ENCODE results near the gene NTNG2. TPM values are rescaled to one million over a fixed set of nuclear protein-coding genes. Genes with fewer than 3 reads are reported as not detected.

NTNG2 gene
- total and polyA plus RNA-seq, 2 donors (not counting 1 experiment from before 2014, with no cell fraction given), result 1.3 to 2.1 TPM

DNA sequence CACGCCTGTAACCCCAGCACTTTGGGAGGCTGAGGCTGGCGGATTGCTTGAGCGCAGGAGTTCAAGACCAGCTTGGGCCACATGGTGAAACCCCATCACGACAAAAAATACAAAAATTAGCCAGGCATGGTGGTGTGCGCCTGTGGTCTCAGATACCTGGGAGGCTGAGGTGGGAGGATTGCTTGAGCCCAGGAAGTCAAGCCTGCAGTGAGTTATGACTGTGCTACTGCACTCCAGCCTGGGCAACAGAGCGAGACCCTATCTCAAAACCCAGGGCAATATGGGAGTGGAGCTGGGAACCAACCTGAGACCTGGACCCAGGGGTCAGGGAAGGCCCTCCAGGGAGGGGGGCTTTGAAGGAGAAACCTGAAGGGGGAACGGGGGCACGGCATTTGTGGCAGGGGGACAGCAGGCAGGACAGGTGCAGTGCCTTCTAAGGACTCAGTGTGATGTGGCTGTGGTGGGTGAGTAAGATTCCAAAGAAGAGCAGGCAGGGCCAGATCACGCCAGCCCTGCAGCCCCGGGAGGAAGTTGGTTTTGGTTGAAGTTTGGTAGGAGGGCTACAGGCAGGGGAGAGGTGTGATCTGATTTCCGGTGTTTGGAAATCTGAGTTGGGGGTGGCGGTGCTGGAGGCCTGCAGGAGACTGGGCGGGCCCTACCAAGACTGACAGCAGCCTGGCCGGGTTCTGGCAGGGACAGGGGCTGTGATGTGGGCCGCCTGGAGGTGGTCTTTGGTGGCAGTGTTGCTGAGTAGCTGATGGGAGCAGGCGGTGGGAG, 46.2 kb downstream of the NTNG2 start:
- DNase-seq (ENCODE audit: low read depth in 2 of 2), result no peak
- H2AFZ ChIP-seq (ENCODE audit: low read length), result no peak overlapping the region
- no peak overlapping the region for H3K4me2 ChIP-seq (ENCODE audit: extremely low read depth, insufficient read depth, low read length)
- H3K4me1 ChIP-seq (ENCODE audit: control insufficient read depth, extremely low read depth, insufficient read depth, low read length), result no peaks in the 10 kb centered on the region
- H3K9ac ChIP-seq (ENCODE audit: insufficient read depth, low read length), result no peak overlapping the region
- H3K9me3 ChIP-seq (ENCODE audit: control insufficient read depth, insufficient read depth, low read depth, low read length), result no peaks in the 10 kb centered on the region
- no peaks in the 10 kb centered on the region for H3K36me3 ChIP-seq (ENCODE audit: control insufficient read depth, insufficient read depth, low read length)
- no peaks in the 10 kb centered on the region for H4K20me1 ChIP-seq (ENCODE audit: control insufficient read depth, extremely low read depth, insufficient read depth, low read length)
- H3K4me3 ChIP-seq (replicated peaks in 1 of 4; ENCODE audit: control extremely low read depth in 1 of 4, insufficient read depth in 1 of 4, low read depth in 3 of 4, low read length in 4 of 4), result no peak overlapping the region
- no peak for TF ChIP-seq EZH2 (IDR thresholded peaks at IDR 0.05; ENCODE audit: low read length, missing control alignments)
- TF ChIP-seq, protein P1, sequence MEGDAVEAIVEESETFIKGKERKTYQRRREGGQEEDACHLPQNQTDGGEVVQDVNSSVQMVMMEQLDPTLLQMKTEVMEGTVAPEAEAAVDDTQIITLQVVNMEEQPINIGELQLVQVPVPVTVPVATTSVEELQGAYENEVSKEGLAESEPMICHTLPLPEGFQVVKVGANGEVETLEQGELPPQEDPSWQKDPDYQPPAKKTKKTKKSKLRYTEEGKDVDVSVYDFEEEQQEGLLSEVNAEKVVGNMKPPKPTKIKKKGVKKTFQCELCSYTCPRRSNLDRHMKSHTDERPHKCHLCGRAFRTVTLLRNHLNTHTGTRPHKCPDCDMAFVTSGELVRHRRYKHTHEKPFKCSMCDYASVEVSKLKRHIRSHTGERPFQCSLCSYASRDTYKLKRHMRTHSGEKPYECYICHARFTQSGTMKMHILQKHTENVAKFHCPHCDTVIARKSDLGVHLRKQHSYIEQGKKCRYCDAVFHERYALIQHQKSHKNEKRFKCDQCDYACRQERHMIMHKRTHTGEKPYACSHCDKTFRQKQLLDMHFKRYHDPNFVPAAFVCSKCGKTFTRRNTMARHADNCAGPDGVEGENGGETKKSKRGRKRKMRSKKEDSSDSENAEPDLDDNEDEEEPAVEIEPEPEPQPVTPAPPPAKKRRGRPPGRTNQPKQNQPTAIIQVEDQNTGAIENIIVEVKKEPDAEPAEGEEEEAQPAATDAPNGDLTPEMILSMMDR (conservative IDR thresholded peaks at IDR 0.05 in 1 of 2, IDR thresholded peaks at IDR 0.05 in 1 of 2; ENCODE audit: low read depth in 1 of 2, low read length in 2 of 2), result no peak
- H3K27ac ChIP-seq (ENCODE audit: insufficient read depth, low read length), result no peak overlapping the region
- peaks cover 10% of the 10 kb centered on the region for H3K27me3 ChIP-seq (ENCODE audit: control insufficient read depth, insufficient read depth, low read length)
- H3K79me2 ChIP-seq (ENCODE audit: control insufficient read depth, insufficient read depth, low read length), result no peaks in the 10 kb centered on the region

DNA sequence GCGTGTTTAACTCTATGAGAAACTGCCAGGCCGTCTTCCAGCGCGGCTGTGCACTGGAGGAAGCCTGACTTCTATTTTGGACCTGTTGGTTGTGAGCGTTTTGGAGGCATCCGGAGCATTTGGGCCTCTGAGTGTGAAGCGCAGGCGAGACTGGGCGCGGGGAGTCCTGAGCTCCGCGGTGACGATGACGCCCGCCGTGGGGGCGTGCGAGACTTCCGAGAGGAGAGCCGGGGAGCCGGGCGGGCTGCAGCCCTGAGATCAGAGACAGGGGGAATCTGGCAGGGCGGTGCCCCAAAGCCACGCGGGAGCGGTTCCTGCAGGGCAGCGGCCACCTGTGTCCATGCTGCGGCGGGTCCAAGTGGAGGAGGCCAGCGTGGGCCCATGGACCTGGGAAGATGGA, 47.4 kb downstream of the NTNG2 start:
- H3K4me3 ChIP-seq (replicated peaks in 1 of 4; ENCODE audit: control extremely low read depth in 1 of 4, insufficient read depth in 1 of 4, low read depth in 3 of 4, low read length in 4 of 4), result no peak overlapping the region
- H3K79me2 ChIP-seq (ENCODE audit: control insufficient read depth, insufficient read depth, low read length), result no peaks in the 10 kb centered on the region
- H3K9ac ChIP-seq (ENCODE audit: insufficient read depth, low read length), result no peak overlapping the region
- no peak for TF ChIP-seq EZH2 (IDR thresholded peaks at IDR 0.05; ENCODE audit: low read length, missing control alignments)
- TF ChIP-seq, protein P1 (conservative IDR thresholded peaks at IDR 0.05 in 1 of 2, IDR thresholded peaks at IDR 0.05 in 1 of 2; ENCODE audit: low read depth in 1 of 2, low read length in 2 of 2), result no peak
- no peak overlapping the region for H3K27ac ChIP-seq (ENCODE audit: insufficient read depth, low read length)
- H3K9me3 ChIP-seq (ENCODE audit: control insufficient read depth, insufficient read depth, low read depth, low read length), result no peaks in the 10 kb centered on the region
- H3K4me2 ChIP-seq (ENCODE audit: extremely low read depth, insufficient read depth, low read length), result no peak overlapping the region
- peaks cover 2% of the 10 kb centered on the region for H3K4me1 ChIP-seq (ENCODE audit: control insufficient read depth, extremely low read depth, insufficient read depth, low read length)
- no peak for DNase-seq (ENCODE audit: low read depth in 2 of 2)
- H3K27me3 ChIP-seq (ENCODE audit: control insufficient read depth, insufficient read depth, low read length), result peaks cover 2% of the 10 kb centered on the region
- H2AFZ ChIP-seq (ENCODE audit: low read length), result no peak overlapping the region
- no peaks in the 10 kb centered on the region for H4K20me1 ChIP-seq (ENCODE audit: control insufficient read depth, extremely low read depth, insufficient read depth, low read length)
- no peaks in the 10 kb centered on the region for H3K36me3 ChIP-seq (ENCODE audit: control insufficient read depth, insufficient read depth, low read length)

GRCh38 chr9:132210472-132211145, 48.8 kb downstream of the NTNG2 start:
- Histone ChIP-seq H3K27ac (ENCODE audit: insufficient read depth, low read length) (no peak overlapping the region), H3K9me3 (ENCODE audit: control insufficient read depth, insufficient read depth, low read depth, low read length) (no peaks in the 10 kb centered on the region), H3K27me3 (ENCODE audit: control insufficient read depth, insufficient read depth, low read length) (peaks cover 2% of the 10 kb centered on the region), H4K20me1 (ENCODE audit: control insufficient read depth, extremely low read depth, insufficient read depth, low read length) (no peaks in the 10 kb centered on the region), H3K4me1 (ENCODE audit: control insufficient read depth, extremely low read depth, insufficient read depth, low read length) (peaks cover 2% of the 10 kb centered on the region), H3K36me3 (ENCODE audit: control insufficient read depth, insufficient read depth, low read length) (no peaks in the 10 kb centered on the region), H3K9ac (ENCODE audit: insufficient read depth, low read length) (no peak overlapping the region), H3K4me2 (ENCODE audit: extremely low read depth, insufficient read depth, low read length) (no peak overlapping the region), H3K4me3 (replicated peaks in 1 of 4; ENCODE audit: control extremely low read depth in 1 of 4, insufficient read depth in 1 of 4, low read depth in 3 of 4, low read length in 4 of 4) (no peak overlapping the region), H3K79me2 (ENCODE audit: control insufficient read depth, insufficient read depth, low read length) (no peaks in the 10 kb centered on the region), H2AFZ (ENCODE audit: low read length) (no peak overlapping the region)
- DNase-seq (ENCODE audit: low read depth in 2 of 2), result peak; percentile 20 to 85
- TF ChIP-seq, protein P1 (conservative IDR thresholded peaks at IDR 0.05 in 1 of 2, IDR thresholded peaks at IDR 0.05 in 1 of 2; ENCODE audit: low read depth in 1 of 2, low read length in 2 of 2), result no peak
- no peak for TF ChIP-seq EZH2 (IDR thresholded peaks at IDR 0.05; ENCODE audit: low read length, missing control alignments)
